Adipose tissue (tissue), 3 donors: ENCODE results near the gene PSME2. TPM values are rescaled to one million over a fixed set of nuclear protein-coding genes. Genes with fewer than 3 reads are reported as not detected.
A peak's percentile ranks its signal among the peaks of the same experiment; 100 is the strongest.

Experiments
- H3K27ac ChIP-seq: one replicate; pipeline ENCODE4 v1.5.1; 2013; ENCODE audit warnings: low read depth, low read length
- WGBS, 3 donors: extraction: QIAGEN DNeasy Blood & Tissue Kit; methylation state at CpG; one replicate each; pipeline ENCODE4 v1.1.7; 2013; 5-methylcytosine and 5-hydroxymethylcytosine counted together
- polyA plus RNA-seq, 3 donors: library from polyadenylated mRNA; stranded (reverse); fragments of 200-250 nt; gene quantifications; one replicate each; pipeline ENCODE4 v1.2.3, GENCODE V29; 2013
- donor health status: healthy with polysubstance abuse.
- donor health status: Bipolar disorder and iron deficiency.
- donor health status: healthy.

Gene PSME2
- 100 to 1,000 TPM in 2 of 3 donors, 10 to 100 TPM in 1; 73.7 to 193 (median 107) TPM for polyA plus RNA-seq

- H3K27ac ChIP-seq = peak within 1 kb of the TSS; percentile 51
- WGBS, 3 donors = 0 to 1% (median 1%) methylated on average over 25 of the region's 25 CpGs
Measured at GRCh38 chr14:24146453-24146977, at the start of gene PSME2. PSME2 (minus strand) TSS chr14:24146610; CDS start chr14:24146581, 29 bp downstream.

GRCh38 chr14:24195186-24196070, 49.0 kb upstream of the PSME2 start, which contains the start of gene TM9SF1:
TM9SF1 (minus strand) TSS chr14:24195441; CDS start chr14:24195019, 422 bp downstream.
- WGBS, 3 donors = 0 to 1% (median 1%) methylated on average over 73 to 89 of the region's 89 CpGs

DNA sequence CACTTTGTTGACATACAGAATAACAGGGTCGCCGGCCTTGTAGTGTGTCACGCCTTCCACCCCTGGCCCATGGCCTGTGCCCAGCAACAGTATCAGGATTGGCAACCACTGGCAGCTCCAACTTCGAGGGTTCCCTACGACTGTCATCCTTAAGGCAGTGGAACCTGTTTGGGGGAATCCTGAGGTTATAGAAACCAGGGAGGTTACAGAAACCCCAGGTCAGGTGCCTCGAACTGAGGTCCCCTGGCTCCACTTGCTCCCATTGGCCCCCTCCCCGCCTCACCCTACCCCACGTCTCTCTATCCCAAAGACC, 48.4 kb upstream of the PSME2 start:
- WGBS, 3 donors = 24 to 59% (median 55%) methylated on average over 8 of the region's 8 CpGs
- H3K27ac ChIP-seq = peak overlapping the region; percentile 95

More at GRCh38 chr14:24195186-24196070, 49.0 kb upstream of the PSME2 start, which contains the start of gene TM9SF1:
- H3K27ac ChIP-seq = peak within 1 kb of the TSS; percentile 95

DNA sequence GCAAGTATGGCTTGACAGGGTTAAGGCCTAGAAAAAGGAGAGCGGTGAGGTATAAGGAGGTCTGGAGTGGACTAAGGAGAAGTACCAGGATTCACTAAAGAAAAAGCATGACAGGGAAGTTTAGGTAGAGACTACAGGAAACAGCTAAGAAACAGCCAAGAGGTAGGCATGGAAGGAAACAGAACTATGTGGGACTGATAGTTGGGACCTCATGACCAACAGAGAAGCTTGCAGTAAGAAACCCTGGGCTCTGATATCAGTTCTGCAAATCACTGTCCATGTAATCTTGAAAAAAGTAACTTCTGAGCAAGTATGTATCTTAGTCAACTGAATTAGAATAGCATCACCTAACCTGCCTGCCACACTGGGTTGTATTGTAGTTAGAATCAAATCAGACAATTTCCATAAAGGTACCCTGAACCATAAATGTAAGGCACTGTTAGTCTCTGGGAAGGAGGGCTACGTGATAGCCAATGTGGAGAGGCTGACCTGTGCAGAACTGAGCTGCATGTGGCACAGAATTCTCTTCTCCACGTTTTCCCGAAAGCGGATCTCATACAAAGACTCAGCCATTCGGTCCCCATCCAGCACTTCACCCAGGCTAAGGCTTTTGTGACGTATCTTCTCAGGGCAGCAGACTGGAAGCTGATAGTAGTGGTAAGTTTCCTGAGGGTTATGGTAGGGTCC, 47.9 kb upstream of the PSME2 start:
- H3K27ac ChIP-seq = peak overlapping the region; percentile 42
- WGBS, 3 donors = 61 to 87% (median 81%) methylated on average over 7 of the region's 7 CpGs

- H3K27ac ChIP-seq = no peak overlapping the region
- WGBS, 3 donors = 92 to 95% (median 93%) methylated on average over 15 of the region's 15 CpGs
Measured at GRCh38 chr14:24192933-24193332, 46.5 kb upstream of the PSME2 start.

GRCh38 chr14:24190416-24190815, 44.0 kb upstream of the PSME2 start:
- no peak overlapping the region for H3K27ac ChIP-seq
- WGBS, 3 donors = 89 to 91% (median 89%) methylated on average over 10 of the region's 10 CpGs

- H3K27ac ChIP-seq = no peak overlapping the region
- 94 to 96% (median 94%) methylated on average over 9 of the region's 9 CpGs for WGBS, 3 donors
Measured at GRCh38 chr14:24189460-24189859, 43.0 kb upstream of the PSME2 start.

DNA sequence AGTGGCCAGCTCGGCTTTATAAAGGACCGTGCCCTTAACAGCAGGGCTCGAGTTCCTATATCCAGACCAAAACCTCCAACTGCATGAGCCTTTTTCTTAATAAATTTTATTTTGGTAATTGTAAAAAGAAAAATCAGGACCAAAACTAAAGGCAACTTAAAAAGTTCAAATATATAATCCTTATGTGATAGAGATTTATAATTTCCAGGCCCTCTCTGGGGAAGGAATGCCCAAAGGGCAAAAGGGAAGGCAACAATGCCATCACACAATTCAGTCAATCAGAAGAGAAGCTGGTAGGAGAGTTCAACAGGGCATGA, 42.6 kb upstream of the PSME2 start:
- no peak overlapping the region for H3K27ac ChIP-seq
- WGBS, 3 donors = 1 to 3% (median 3%) methylated on average over 3 of the region's 3 CpGs

GRCh38 chr14:24188251-24189058, 42.0 kb upstream of the PSME2 start, which contains the start of gene IPO4:
IPO4 (minus strand) TSS chr14:24188816; CDS start chr14:24188787, 29 bp downstream.
- WGBS, 3 donors = 0 to 1% (median 1%) methylated on average over 61 to 65 of the region's 65 CpGs
- H3K27ac ChIP-seq = no peak within 1 kb of the TSS

DNA sequence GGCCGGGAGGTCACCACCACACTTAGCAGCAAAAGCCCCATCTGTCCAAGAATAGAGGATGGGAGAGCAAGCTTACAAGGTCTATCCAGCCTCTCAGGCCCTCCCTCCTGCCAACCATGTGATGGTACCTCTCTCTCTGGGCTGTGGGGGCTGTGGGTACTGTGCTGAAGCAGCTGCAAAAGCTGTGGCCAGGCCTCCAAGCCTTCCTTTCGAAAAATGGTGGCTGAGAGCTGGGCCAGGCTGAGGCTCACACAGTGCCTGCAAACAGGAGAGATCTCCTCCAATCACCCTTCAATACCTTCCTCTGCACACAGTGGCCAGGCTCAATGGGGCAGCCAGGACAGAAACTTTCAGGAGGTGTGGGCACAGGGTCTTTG, 41.1 kb upstream of the PSME2 start:
- 69 to 91% (median 82%) methylated on average over 2 of the region's 2 CpGs for WGBS, 3 donors
- H3K27ac ChIP-seq = no peak overlapping the region

DNA sequence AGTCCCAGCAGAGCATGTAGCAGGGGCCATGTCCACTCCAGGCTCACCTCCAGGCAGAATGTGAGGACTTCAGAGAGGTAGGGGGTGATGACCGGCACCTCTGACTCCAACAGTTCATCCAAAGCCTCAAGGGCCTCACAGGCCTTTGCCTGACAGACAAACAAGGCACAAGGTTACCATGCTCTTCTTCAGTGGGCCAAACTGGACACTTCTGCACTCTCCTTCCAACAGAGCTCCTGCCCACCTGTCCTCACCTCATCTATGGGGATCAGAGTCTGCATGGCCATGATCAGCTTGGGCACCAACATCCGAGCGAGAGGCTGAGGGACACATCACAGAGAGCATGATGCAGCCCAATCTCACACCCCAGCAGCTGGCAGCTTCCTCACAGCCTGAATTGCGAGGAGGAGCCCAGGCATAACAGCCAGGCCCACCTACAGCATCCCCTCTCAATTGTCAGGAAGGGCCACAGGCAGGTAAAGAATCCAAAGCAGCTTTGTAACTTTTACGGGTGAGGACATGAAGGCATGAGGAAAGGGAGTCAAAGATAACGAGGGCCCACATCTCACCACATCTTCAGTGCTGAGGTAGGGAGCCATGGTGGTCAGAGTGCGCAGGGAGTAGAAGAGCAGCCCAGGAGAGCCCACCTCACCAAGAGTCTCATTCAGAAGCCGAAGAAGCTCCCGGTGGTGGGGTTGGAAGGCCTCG, 40.6 kb upstream of the PSME2 start:
- H3K27ac ChIP-seq = no peak overlapping the region
- 93 to 95% (median 94%) methylated on average over 10 of the region's 10 CpGs for WGBS, 3 donors

GRCh38 chr14:24185741-24186140, 39.3 kb upstream of the PSME2 start:
- WGBS, 3 donors = 91 to 93% (median 92%) methylated on average over 11 of the region's 11 CpGs
- no peak overlapping the region for H3K27ac ChIP-seq

GRCh38 chr14:24185026-24185425, 38.6 kb upstream of the PSME2 start:
- WGBS, 3 donors = 95 to 96% (median 95%) methylated on average over 7 of the region's 7 CpGs
- H3K27ac ChIP-seq = no peak overlapping the region

DNA sequence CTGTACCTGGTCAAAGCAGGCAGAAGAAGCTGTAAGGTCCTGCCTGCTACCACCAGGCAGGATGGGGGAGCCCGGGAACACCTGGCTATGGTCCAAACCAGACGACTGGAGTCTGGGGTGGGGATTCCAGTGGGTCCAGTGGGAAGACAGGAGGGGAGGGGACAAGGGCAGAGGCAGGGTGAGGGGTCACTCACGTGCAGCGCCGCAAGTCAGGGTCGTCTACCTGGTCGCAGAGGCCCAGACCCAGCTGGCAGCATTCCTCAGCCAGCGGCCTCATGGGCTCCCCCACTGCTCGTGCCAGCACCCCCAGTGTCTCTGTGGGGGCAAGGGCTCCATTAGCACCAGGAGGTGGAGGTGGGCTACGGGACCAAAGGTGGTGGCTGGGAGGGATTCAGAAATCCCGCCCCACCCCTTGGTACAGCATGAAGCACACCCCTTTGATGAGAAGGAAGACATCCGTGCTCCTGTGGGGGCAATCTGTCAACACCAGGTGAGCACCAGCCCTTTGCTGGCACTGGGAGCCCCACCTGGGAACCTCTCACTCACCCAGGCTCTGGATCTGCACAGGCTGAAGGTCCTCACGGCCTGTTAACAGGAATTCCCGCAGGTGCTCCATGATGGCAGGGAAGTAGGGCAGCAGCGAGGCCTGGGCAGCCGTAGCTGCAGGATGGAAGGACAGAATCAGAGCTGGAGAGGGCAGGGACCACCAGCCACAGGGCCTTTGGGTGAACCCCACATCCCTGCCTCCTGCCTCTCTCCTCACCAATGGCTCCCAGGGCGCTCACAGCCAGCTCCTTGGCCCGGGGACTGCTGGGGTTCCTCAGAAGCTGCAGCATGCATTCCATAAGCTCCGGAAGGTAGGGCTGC, 37.9 kb upstream of the PSME2 start:
- H3K27ac ChIP-seq = no peak overlapping the region
- WGBS, 3 donors = 89 to 90% (median 90%) methylated on average over 14 to 19 of the region's 19 CpGs

- WGBS, 3 donors = 89 to 95% (median 93%) methylated on average over 14 to 15 of the region's 15 CpGs
- H3K27ac ChIP-seq = no peak overlapping the region
Measured at GRCh38 chr14:24183014-24183481, 36.6 kb upstream of the PSME2 start.

GRCh38 chr14:24182110-24182882, 35.9 kb upstream of the PSME2 start:
- H3K27ac ChIP-seq = no peak overlapping the region
- 86 to 87% (median 86%) methylated on average over 12 to 14 of the region's 14 CpGs for WGBS, 3 donors
